WI38 (cell line): Measurements from ENCODE around the gene ARHGAP23.
"Not testable (repeated sequence)": the region's sequence is repeated elsewhere in the genome, so short reads cannot be mapped to it uniquely, and the experiment has no call there.

Source experiments
- H3K4me3 ChIP-seq: 2 replicates; pipeline ENCODE4 v1.5.1; 2011; ENCODE audit warnings: low read depth, mild to moderate bottlenecking, control low read depth, low read length
- TF ChIP-seq, protein P1 (sequence below): IDR thresholded peaks from 2 replicates; pipeline ENCODE4 v1.5.1; 2012; ENCODE audit warnings: low read depth, mild to moderate bottlenecking, control low read depth, low read length

ARHGAP23 gene

DNA sequence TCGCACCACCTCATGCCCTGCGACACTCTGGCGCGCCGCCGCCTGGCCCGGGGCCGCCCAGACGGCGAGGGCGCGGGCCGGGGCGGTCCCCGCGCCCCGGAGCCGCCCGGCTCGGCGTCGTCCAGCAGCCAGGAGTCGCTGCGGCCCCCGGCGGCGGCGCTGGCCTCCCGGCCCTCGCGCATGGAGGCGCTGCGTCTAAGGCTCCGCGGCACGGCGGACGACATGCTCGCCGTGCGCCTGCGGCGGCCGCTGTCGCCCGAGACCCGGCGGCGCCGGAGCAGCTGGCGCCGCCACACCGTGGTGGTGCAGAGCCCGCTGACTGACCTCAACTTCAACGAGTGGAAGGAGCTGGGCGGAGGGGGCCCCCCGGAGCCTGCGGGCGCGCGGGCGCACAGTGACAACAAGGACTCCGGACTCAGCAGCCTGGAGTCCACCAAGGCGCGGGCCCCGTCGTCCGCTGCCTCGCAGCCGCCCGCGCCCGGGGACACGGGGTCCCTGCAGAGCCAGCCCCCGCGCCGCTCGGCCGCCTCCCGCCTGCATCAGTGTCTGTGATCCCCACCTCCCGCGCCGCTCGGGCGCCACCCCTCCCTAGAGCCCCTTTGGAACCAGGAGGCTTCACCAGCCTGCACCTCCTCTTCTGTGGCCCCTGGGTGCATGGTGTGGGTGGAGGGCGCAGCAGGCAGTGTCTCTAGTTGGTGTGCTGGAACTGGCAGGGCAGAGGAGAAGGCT lies 82.3 kb downstream of the ARHGAP23 start:
- no peak overlapping the region for H3K4me3 ChIP-seq
- TF ChIP-seq, protein P1, sequence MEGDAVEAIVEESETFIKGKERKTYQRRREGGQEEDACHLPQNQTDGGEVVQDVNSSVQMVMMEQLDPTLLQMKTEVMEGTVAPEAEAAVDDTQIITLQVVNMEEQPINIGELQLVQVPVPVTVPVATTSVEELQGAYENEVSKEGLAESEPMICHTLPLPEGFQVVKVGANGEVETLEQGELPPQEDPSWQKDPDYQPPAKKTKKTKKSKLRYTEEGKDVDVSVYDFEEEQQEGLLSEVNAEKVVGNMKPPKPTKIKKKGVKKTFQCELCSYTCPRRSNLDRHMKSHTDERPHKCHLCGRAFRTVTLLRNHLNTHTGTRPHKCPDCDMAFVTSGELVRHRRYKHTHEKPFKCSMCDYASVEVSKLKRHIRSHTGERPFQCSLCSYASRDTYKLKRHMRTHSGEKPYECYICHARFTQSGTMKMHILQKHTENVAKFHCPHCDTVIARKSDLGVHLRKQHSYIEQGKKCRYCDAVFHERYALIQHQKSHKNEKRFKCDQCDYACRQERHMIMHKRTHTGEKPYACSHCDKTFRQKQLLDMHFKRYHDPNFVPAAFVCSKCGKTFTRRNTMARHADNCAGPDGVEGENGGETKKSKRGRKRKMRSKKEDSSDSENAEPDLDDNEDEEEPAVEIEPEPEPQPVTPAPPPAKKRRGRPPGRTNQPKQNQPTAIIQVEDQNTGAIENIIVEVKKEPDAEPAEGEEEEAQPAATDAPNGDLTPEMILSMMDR: no peak

DNA sequence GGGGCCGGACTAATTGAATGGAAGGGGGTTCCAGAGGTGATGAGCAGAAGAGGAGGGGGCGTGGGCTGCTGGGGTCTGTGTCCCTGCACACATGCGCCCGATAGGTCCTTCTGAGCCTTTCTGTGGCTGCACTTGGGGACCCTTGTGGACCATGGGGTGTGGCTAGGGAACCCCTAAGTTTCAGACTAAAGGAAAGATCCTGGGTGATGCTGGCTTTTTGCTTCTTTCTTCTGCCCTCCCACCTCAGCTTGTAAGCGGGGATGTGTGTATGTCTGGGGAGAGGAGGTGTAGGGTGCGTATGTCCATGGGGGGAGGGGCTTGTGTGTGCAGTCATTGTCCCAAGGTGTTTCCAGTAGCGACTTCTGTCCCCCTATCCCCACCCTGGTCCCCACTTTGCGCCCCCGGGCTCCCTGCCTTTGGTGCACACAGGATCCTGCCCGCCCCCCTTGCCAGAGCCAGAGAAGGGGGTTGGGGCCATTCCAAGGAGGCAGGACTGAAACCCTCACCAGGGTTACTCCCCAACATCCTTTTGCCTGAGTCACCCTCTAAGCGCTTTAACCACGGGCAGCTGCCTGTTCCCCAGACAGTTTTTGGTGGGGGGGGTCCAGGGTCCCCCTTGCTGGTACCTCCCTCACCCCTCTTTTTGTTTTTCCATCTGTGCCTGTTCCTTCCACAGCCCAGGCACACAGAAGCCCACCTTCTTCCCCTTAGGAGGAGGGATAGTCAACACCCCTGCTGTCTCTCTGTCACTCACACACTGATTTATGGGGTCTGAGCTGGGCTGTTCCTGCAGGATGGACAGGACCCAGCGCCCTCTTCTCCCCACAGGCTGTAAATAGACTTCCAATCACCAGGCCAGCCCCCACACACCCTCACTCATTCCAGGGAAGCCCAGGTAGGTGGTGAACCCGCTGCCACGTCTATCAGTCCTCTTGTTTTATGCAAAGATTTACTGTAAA lies 83.2 kb downstream of the ARHGAP23 start:
- TF ChIP-seq, protein P1: no peak
- H3K4me3 ChIP-seq: no peak overlapping the region

DNA sequence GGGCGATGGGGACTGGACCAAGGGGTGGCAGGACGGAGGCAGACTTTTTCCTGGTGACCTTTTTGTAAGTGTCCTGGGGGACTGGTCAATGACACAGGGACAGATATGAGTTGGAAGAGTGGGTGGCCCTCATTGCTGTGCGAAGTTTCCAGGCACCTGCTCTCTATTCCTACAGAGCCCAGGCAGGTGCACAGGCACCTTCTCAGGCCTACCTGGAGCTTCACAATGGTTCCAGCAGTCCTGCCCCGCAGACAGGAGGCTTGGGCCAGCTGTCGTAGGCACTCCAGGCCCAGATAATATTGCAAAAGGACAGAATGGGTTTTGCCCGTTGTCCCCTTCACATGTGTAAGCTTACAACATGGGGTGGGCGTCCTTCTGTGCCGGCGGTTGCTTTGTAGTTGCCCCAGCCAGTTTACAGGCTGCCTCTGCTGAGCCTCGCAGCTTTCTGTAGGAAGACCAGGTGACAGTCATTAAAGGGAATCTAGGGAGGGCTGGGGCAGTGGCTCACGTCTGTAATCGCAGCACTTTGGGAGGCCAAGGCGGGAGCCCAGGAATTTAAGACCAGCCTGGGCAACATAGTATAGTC lies 84.3 kb downstream of the ARHGAP23 start:
- no peak overlapping the region for H3K4me3 ChIP-seq
- TF ChIP-seq, protein P1: no peak

DNA sequence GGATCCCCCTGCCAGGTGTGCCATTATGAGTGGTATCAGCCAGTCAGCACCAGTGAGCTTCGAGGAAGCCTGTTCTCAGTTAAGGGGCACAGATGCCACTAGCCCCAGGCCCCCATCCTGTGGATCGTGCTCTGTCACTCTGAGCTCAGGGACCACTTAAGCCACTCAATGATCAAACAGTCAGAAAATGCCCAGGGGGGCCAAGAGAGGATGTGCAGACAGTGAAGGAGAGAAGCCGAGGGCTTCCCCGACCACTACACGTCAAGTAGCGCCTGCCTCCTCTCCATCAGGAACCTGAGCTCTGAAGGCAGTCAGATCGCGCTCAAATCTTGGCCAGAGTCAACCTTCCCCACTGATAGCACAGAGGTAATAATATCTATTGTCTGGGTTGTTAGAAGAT lies 98.3 kb downstream of the ARHGAP23 start:
- H3K4me3 ChIP-seq: not testable (repeated sequence)

DNA sequence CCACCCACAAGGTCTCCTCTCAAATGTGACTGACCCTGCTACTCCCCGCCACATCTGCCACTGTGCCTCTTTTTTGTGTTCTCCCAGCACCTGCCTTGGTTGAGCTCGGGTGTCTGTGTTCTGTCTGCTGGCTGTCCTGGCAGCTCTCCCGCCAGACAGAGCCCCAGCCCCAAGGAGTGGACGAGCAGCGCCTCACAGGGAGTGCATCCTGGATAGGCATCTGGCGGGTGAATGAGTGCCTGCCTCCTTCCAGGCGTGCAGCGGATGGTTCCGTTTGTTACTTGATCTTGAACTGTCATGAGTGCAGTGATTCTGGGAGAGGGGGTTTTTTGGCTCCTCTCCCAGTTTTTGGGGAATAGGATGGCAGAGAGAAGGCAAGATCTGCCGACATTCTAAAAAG lies 99.9 kb downstream of the ARHGAP23 start:
- H3K4me3 ChIP-seq: not testable (repeated sequence)

DNA sequence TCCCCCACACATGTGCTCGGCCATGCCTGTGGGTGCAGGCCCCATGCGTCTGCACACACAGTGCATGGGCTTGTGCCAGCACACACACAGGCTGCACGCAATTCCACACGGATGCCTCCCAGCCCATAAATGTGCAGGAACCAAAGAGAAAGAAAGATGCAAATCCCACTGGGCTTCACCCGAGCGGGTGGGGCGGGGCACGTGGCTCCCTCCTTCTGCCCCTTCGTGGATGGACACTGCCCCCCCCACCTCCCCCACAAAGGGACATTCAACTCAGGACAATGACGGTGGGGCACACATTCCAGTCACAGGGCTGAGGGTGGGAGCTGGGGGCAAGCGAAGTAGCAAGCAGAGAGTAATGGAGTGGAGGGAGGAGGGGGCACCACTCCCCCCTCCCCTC lies 102.6 kb downstream of the ARHGAP23 start:
- not testable (repeated sequence) for H3K4me3 ChIP-seq

DNA sequence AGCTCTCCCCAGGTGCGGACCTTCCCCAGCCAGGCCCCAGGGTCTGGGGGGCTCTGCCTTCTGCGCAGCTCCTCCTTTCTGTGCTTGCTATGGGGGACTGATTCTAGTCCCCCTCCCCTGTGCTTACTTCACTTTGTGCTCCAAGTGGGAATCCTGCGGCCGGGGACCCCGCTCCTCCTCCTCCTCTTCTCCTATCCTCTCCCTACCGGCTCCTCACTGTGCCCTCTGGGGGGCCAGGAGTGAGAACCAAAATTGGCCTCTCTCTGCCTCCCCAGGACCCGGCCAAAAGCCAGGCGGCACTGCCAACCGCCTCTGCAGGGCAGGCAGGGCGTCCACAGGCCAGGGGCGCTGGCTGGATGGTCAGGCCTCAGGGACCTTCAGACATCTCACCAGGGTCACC lies 103.5 kb downstream of the ARHGAP23 start:
- H3K4me3 ChIP-seq: not testable (repeated sequence)

DNA sequence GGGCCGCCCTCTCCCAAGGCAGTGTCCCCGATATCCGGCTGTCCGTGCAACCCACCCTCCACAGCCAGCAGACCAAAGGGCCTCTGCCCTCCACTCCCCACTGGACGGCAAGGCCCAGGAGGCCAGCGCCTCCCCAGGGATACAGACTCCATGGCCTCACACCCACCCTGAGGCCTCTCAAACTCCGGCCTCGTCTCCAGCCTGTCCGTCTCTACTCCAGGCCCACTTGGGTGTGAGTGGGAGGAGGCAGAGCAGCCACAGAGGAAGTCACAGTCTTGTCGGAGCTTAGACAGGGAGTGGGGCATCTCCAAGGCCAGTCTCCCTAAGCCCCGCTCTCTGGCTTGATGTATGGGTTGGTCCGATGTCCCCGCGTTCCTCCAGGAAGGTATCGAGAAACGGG lies 104.2 kb downstream of the ARHGAP23 start:
- H3K4me3 ChIP-seq: no peak overlapping the region
- TF ChIP-seq, protein P1: no peak

DNA sequence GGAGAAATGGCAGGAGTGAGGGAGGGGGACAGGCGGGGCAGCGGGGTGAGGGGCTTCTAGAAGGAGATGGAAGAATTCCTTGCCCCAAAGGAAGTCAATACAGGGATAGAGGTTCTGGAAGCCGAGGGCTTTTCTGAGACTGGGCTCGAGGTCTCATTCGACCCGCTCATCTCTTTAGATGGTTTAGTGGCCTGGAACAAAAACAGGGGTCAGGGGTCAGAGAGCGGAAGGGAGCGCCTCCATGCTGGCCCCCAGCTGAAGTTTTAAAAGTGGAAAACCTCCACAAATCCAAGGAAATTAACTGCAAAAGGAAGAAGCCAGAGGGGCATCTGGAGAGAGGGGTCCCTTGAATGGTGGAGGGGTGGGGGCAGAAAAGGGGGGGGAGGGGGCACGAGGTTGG lies 105.0 kb downstream of the ARHGAP23 start:
- TF ChIP-seq, protein P1: no peak
- H3K4me3 ChIP-seq: no peak overlapping the region
